Measurements from ENCODE around the gene RHOG. TPM values are rescaled to one million over a fixed set of nuclear protein-coding genes. Genes with fewer than 3 reads are reported as not detected.
A peak's percentile ranks its signal among the peaks of the same experiment; 100 is the strongest.

The RHOG gene
- total and polyA plus RNA-seq, 9 of the 15 experiments (the other 6 are each of a cell fraction or from before 2014, with no cell fraction given): 22.6 to 162 (median 80.3) TPM

GRCh38 chr11:3834664-3835461, 5.9 kb downstream of the RHOG start (continued):
- peak; percentile 13; the same call in 1 of the 2 replicates for TF ChIP-seq NR4A1 (CRISPR knock-in tag; IDR thresholded peaks at IDR 0.05)
- TF ChIP-seq NR4A1 (tag; IDR thresholded peaks at IDR 0.05): peak; percentile 8; the same call in 1 of the 2 replicates
- TF ChIP-seq DLX4 (CRISPR knock-in tag; IDR thresholded peaks at IDR 0.05): no peak
- peak; percentile 67 for TF ChIP-seq POLR2H (tag; IDR thresholded peaks at IDR 0.05; ENCODE audit: low read depth)
- TF ChIP-seq ZNF699 (CRISPR knock-in tag; IDR thresholded peaks at IDR 0.05; ENCODE audit: insufficient replicate concordance): no peak
- TF ChIP-seq TEAD1 (CRISPR knock-in tag; IDR thresholded peaks at IDR 0.05): peak; percentile 61 to 62; a peak in 2 of 4 replicates
- TF ChIP-seq HOXB6 (CRISPR knock-in tag; IDR thresholded peaks at IDR 0.05; ENCODE audit: borderline replicate concordance): no peak
- no peak for TF ChIP-seq STAT6 (CRISPR knock-in tag; IDR thresholded peaks at IDR 0.05)
- TF ChIP-seq MYBL2 (IDR thresholded peaks at IDR 0.05; ENCODE audit: low read depth): no peak
- no peak for TF ChIP-seq MYBL2 (CRISPR knock-in tag; IDR thresholded peaks at IDR 0.05; ENCODE audit: borderline replicate concordance)
- 0 out of 4 replicates have a peak, but pooled peaks have one; percentile 48 to 64 for TF ChIP-seq MLLT1 (IDR thresholded peaks at IDR 0.05)
- TF ChIP-seq SNIP1 (IDR thresholded peaks at IDR 0.05; ENCODE audit: low read depth): no peak
- no peak for TF ChIP-seq U2AF1 (optimal IDR thresholded peaks at IDR 0.05; ENCODE audit: low read depth, low read length)
- TF ChIP-seq NR2F6 (CRISPR knock-in tag; IDR thresholded peaks at IDR 0.05): no peak
- peak; percentile 42; the same call in 1 of the 2 replicates for TF ChIP-seq ZNF197 (CRISPR knock-in tag; IDR thresholded peaks at IDR 0.05; ENCODE audit: low read depth)
- TF ChIP-seq TSHZ1 (CRISPR knock-in tag; IDR thresholded peaks at IDR 0.05): no peak
- no peak for TF ChIP-seq MCM3 (IDR thresholded peaks at IDR 0.05)
- no peak for TF ChIP-seq ZC3H4 (CRISPR knock-in tag; IDR thresholded peaks at IDR 0.05; ENCODE audit: borderline replicate concordance)

Measured in K562 (cell line).